SK-N-SH treated with all-trans-retinoic acid at 6 μM for 48 hours (cell line): ENCODE results near the gene EIF3I.

Experiments
- BACH2 ChIP-seq: fragments of 250-450 bp; sonication (Bioruptor Pico); IDR thresholded peaks from 2 replicates; pipeline ENCODE4 v1.9.0; 2021; ENCODE audit warnings: mild to moderate bottlenecking, borderline replicate concordance
- GLIS3 ChIP-seq: fragments of 250-450 bp; sonication (Bioruptor Pico); IDR thresholded peaks from 2 replicates; pipeline ENCODE4 v1.5.0; 2020; ENCODE audit warnings: mild to moderate bottlenecking, moderate library complexity
- OSR1 ChIP-seq: fragments of 250-450 bp; sonication (Bioruptor Pico); IDR thresholded peaks from 2 replicates; pipeline ENCODE4 v1.8.0; 2022; ENCODE audit warnings: moderate library complexity, mild to moderate bottlenecking, inconsistent platforms
- PATZ1 ChIP-seq: fragments of 250-450 bp; sonication (Bioruptor Pico); IDR thresholded peaks from 2 replicates; pipeline ENCODE4 v1.8.0; 2020; ENCODE audit warnings: mild to moderate bottlenecking, moderate library complexity, borderline replicate concordance
- PPARA ChIP-seq: fragments of 250-450 bp; sonication (Bioruptor Pico); IDR thresholded peaks from 2 replicates; pipeline ENCODE4 v1.5.0; 2020; ENCODE audit warnings: mild to moderate bottlenecking, borderline replicate concordance
- RARB ChIP-seq: fragments of 250-450 bp; sonication (Bioruptor Pico); IDR thresholded peaks from 2 replicates; pipeline ENCODE4 v1.8.0; 2021; ENCODE audit warnings: mild to moderate bottlenecking, moderate library complexity
- TCF4 ChIP-seq: fragments of 250-450 bp; sonication (Bioruptor Pico); IDR thresholded peaks from 2 replicates; pipeline ENCODE4 v1.8.0; 2021; ENCODE audit warnings: mild to moderate bottlenecking, moderate library complexity, borderline replicate concordance
- TOX ChIP-seq: fragments of 250-450 bp; sonication (Bioruptor Pico); IDR thresholded peaks from 2 replicates; pipeline ENCODE4 v1.8.0; 2021; ENCODE audit warnings: mild to moderate bottlenecking, moderate library complexity, borderline replicate concordance
- ZC3H10 ChIP-seq: fragments of 250-450 bp; sonication (Bioruptor Pico); IDR thresholded peaks from 2 replicates; pipeline ENCODE4 v1.5.1; 2021; ENCODE audit warnings: mild to moderate bottlenecking, moderate library complexity
- ZFP3 ChIP-seq: fragments of 250-450 bp; sonication (Bioruptor Pico); IDR thresholded peaks from 2 replicates; pipeline ENCODE4 v1.5.0; 2020; ENCODE audit warnings: mild to moderate bottlenecking, moderate library complexity
- ZFP30 ChIP-seq: fragments of 450-650 bp; formaldehyde crosslinking; IDR thresholded peaks from 2 replicates; pipeline ENCODE4 v1.5.0; 2022; ENCODE audit warnings: mild to moderate bottlenecking, moderate library complexity
- ZNF70 ChIP-seq: fragments of 450-650 bp; formaldehyde crosslinking; IDR thresholded peaks from 2 replicates; pipeline ENCODE4 v1.5.0; 2020; ENCODE audit warnings: mild to moderate bottlenecking, moderate library complexity
- TF ChIP-seq, protein P1 (sequence below): fragments of 250-450 bp; sonication (Bioruptor Pico); IDR thresholded peaks from 2 replicates; pipeline ENCODE4 v1.5.1; 2020; ENCODE audit warnings: low read depth, mild to moderate bottlenecking, moderate library complexity

DNA sequence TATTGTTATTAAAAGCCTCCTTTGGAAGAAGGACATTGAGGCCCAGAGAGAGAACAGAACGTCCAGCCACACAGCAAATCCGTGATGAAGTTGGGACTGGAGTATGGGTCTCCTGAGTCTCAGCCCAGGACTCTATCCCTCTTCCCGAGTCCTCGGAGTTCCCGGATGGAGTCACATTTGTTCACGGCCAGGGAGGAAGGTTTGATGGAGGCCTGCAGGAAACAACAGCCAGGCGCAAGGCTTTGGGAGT is 43.1 kb upstream of the EIF3I start:
- TF ChIP-seq, protein P1, sequence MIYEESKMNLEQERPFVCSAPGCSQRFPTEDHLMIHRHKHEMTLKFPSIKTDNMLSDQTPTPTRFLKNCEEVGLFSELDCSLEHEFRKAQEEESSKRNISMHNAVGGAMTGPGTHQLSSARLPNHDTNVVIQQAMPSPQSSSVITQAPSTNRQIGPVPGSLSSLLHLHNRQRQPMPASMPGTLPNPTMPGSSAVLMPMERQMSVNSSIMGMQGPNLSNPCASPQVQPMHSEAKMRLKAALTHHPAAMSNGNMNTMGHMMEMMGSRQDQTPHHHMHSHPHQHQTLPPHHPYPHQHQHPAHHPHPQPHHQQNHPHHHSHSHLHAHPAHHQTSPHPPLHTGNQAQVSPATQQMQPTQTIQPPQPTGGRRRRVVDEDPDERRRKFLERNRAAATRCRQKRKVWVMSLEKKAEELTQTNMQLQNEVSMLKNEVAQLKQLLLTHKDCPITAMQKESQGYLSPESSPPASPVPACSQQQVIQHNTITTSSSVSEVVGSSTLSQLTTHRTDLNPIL: no peak
- no peak for TF ChIP-seq PPARA (CRISPR knock-in tag)
- TF ChIP-seq GLIS3: no peak
- no peak for TF ChIP-seq BACH2 (CRISPR knock-in tag)
- TF ChIP-seq ZFP30: no peak
- no peak for TF ChIP-seq OSR1
- no peak for TF ChIP-seq ZNF70 (CRISPR knock-in tag)
- TF ChIP-seq TCF4 (CRISPR knock-in tag): no peak
- TF ChIP-seq ZC3H10 (CRISPR knock-in tag): no peak
- TF ChIP-seq RARB (CRISPR knock-in tag): no peak
- TF ChIP-seq TOX (CRISPR knock-in tag): no peak
- no peak for TF ChIP-seq PATZ1
- TF ChIP-seq ZFP3 (CRISPR knock-in tag): no peak
